ENCODE results near the gene ZNF804A. TPM values are rescaled to one million over a fixed set of nuclear protein-coding genes. Genes with fewer than 3 reads are reported as not detected.

The ZNF804A gene
- total RNA-seq: not detected in 2 replicates

- no peak for DNase-seq (ENCODE audit: low read depth, low spot score)
Measured at GRCh38 chr2:184598316-184599053, at the start of gene ZNF804A. TSS of gene ZNF804A (plus strand) at chr2:184598529. CDS start at chr2:184598960, 431 bp downstream.

- DNase-seq (ENCODE audit: low read depth, low spot score): no peak
Measured at GRCh38 chr2:184549153-184549552, 49.2 kb upstream of the ZNF804A start.

GRCh38 chr2:184551626-184552025 lies 46.7 kb upstream of the ZNF804A start:
- DNase-seq (ENCODE audit: low read depth, low spot score): no peak

GRCh38 chr2:184554736-184555135 lies 43.6 kb upstream of the ZNF804A start:
- DNase-seq (ENCODE audit: low read depth, low spot score): no peak

- DNase-seq (ENCODE audit: low read depth, low spot score): no peak
Measured at GRCh38 chr2:184555352-184555751, 43.0 kb upstream of the ZNF804A start.

GRCh38 chr2:184556639-184557038 lies 41.7 kb upstream of the ZNF804A start:
- DNase-seq (ENCODE audit: low read depth, low spot score): no peak

- DNase-seq (ENCODE audit: low read depth, low spot score): no peak
Measured at GRCh38 chr2:184558713-184559464, 39.4 kb upstream of the ZNF804A start.

GRCh38 chr2:184560603-184561002 lies 37.7 kb upstream of the ZNF804A start:
- DNase-seq (ENCODE audit: low read depth, low spot score): no peak

- DNase-seq (ENCODE audit: low read depth, low spot score): no peak
Measured at GRCh38 chr2:184562532-184562931, 35.8 kb upstream of the ZNF804A start.

GRCh38 chr2:184564092-184564491 lies 34.2 kb upstream of the ZNF804A start:
- DNase-seq (ENCODE audit: low read depth, low spot score): no peak

GRCh38 chr2:184566716-184567115 lies 31.6 kb upstream of the ZNF804A start:
- DNase-seq (ENCODE audit: low read depth, low spot score): no peak

GRCh38 chr2:184577056-184577455 lies 21.3 kb upstream of the ZNF804A start:
- DNase-seq (ENCODE audit: low read depth, low spot score): no peak

GRCh38 chr2:184577743-184578142 lies 20.6 kb upstream of the ZNF804A start:
- no peak for DNase-seq (ENCODE audit: low read depth, low spot score)

GRCh38 chr2:184579226-184579625 lies 19.1 kb upstream of the ZNF804A start:
- no peak for DNase-seq (ENCODE audit: low read depth, low spot score)

- no peak for DNase-seq (ENCODE audit: low read depth, low spot score)
Measured at GRCh38 chr2:184581391-184581790, 16.9 kb upstream of the ZNF804A start.

GRCh38 chr2:184589261-184589660 lies 9.1 kb upstream of the ZNF804A start:
- no peak for DNase-seq (ENCODE audit: low read depth, low spot score)

- DNase-seq (ENCODE audit: low read depth, low spot score): no peak
Measured at GRCh38 chr2:184596819-184597411, 1.4 kb upstream of the ZNF804A start.

GRCh38 chr2:184597571-184597991 lies 748 bp upstream of the ZNF804A start:
- no peak for DNase-seq (ENCODE audit: low read depth, low spot score)

GRCh38 chr2:184598002-184598315 lies 370 bp upstream of the ZNF804A start:
- no peak for DNase-seq (ENCODE audit: low read depth, low spot score)

- no peak for DNase-seq (ENCODE audit: low read depth, low spot score)
Measured at GRCh38 chr2:184599054-184599871, 934 bp downstream of the ZNF804A start.

GRCh38 chr2:184599872-184600222 lies 1.5 kb downstream of the ZNF804A start:
- no peak for DNase-seq (ENCODE audit: low read depth, low spot score)

- DNase-seq (ENCODE audit: low read depth, low spot score): no peak
Measured at GRCh38 chr2:184602734-184603133, 4.4 kb downstream of the ZNF804A start.
